LNCaP clone FGC (cell line): ENCODE measurements around the gene TMEM239.
A peak's percentile ranks its signal among the peaks of the same experiment; 100 is the strongest.
"Not testable (repeated sequence)": the region's sequence is repeated elsewhere in the genome, so short reads cannot be mapped to it uniquely, and the experiment has no call there.

Experiments
- DNase-seq: peaks from one replicate; pipeline ENCODE4 v3.0.0-alpha.2; 2011; ENCODE audit warnings: low read depth
- H3K4me3 ChIP-seq: 2 replicates; pipeline ENCODE4 v1.5.1; 2011; ENCODE audit warnings: mild to moderate bottlenecking, low read depth, low read length, control low read depth
- CTCF ChIP-seq: IDR thresholded peaks from 2 replicates; pipeline ENCODE4 v1.5.1; 2012; ENCODE audit warnings: mild to moderate bottlenecking; ENCODE audit not compliant: control insufficient read depth, insufficient read depth; ENCODE audit errors: extremely low read depth

Gene TMEM239

GRCh38 chr20:2816030-2816582 lies at the start of gene TMEM239:
Gene TMEM239 (plus strand): TSS chr20:2816364. CDS start chr20:2816555, 191 bp downstream.
- no peak for DNase-seq
- no peak within 1 kb of the TSS for H3K4me3 ChIP-seq
- TF ChIP-seq CTCF = no peak

GRCh38 chr20:2767768-2768631 lies 48.2 kb upstream of the TMEM239 start:
- no peak for TF ChIP-seq CTCF
- DNase-seq = peak; percentile 96
- no peak overlapping the region; the same call in 1 of the 2 replicates for H3K4me3 ChIP-seq

GRCh38 chr20:2768632-2769015 lies 47.5 kb upstream of the TMEM239 start:
- no peak for TF ChIP-seq CTCF
- H3K4me3 ChIP-seq = no peak overlapping the region
- DNase-seq = no peak

- not testable (repeated sequence) for DNase-seq
These were observed 46.1 kb upstream of the TMEM239 start for GRCh38 chr20:2770091-2770490.

GRCh38 chr20:2771631-2772080 lies 44.5 kb upstream of the TMEM239 start:
- no peak overlapping the region for H3K4me3 ChIP-seq
- no peak for TF ChIP-seq CTCF
- DNase-seq = no peak

More at GRCh38 chr20:2770091-2770490, 46.1 kb upstream of the TMEM239 start:
- H3K4me3 ChIP-seq = not testable (repeated sequence)

- no peak for TF ChIP-seq CTCF
- no peak for DNase-seq
- no peak overlapping the region for H3K4me3 ChIP-seq
These were observed 42.4 kb upstream of the TMEM239 start for GRCh38 chr20:2773812-2774211.

GRCh38 chr20:2775139-2775538 lies 41.0 kb upstream of the TMEM239 start:
- no peak overlapping the region for H3K4me3 ChIP-seq
- DNase-seq = no peak
- no peak for TF ChIP-seq CTCF
